ENCODE results near the gene GJD2. TPM values are rescaled to one million over a fixed set of nuclear protein-coding genes. Genes with fewer than 3 reads are reported as not detected.

GJD2 gene
- total and polyA plus RNA-seq, 7 donors, result not detected

- Histone ChIP-seq H3K27me3 (ENCODE audit: insufficient read depth in 3 of 3, low read length in 2 of 3) (no peaks in the 10 kb centered on the region), H3K36me3 (ENCODE audit: insufficient read depth in 1 of 2, low read depth in 1 of 2) (no peaks in the 10 kb centered on the region), H3K9me3 (no peaks in the 10 kb centered on the region), H3K27ac (no peak overlapping the region), H3K4me3 (no peak overlapping the region), H3K4me1 (no peaks in the 10 kb centered on the region)
- no peak for ATAC-seq
- TF ChIP-seq, protein P1, sequence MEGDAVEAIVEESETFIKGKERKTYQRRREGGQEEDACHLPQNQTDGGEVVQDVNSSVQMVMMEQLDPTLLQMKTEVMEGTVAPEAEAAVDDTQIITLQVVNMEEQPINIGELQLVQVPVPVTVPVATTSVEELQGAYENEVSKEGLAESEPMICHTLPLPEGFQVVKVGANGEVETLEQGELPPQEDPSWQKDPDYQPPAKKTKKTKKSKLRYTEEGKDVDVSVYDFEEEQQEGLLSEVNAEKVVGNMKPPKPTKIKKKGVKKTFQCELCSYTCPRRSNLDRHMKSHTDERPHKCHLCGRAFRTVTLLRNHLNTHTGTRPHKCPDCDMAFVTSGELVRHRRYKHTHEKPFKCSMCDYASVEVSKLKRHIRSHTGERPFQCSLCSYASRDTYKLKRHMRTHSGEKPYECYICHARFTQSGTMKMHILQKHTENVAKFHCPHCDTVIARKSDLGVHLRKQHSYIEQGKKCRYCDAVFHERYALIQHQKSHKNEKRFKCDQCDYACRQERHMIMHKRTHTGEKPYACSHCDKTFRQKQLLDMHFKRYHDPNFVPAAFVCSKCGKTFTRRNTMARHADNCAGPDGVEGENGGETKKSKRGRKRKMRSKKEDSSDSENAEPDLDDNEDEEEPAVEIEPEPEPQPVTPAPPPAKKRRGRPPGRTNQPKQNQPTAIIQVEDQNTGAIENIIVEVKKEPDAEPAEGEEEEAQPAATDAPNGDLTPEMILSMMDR (IDR thresholded peaks at IDR 0.05), result no peak
- no peak for DNase-seq
- intact Hi-C loops (cut with DNase I), result no loop called here
Measured at GRCh38 chr15:34768530-34768929, 13.7 kb upstream of the GJD2 start.

DNA sequence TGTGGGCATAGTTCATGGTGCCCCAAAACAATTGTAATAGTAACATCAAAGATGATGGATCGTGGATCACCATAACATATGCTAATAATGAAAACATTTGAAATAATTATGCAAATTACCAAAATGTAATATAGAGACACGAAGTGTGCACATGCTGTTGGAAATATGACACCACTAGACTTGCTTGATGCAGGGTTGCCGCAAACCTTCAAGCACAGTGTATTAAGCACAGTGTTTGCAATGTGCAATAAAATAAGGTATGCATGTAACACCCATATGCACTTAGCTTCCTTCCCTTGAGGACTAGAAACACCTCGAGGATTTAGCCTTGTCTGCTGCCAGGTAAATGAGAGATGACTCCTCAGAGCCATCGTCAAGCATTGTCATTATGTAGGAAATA, 10.9 kb upstream of the GJD2 start:
- no peak overlapping the region for H3K27ac ChIP-seq
- H3K4me3 ChIP-seq, result no peak overlapping the region
- intact Hi-C loops (cut with DNase I), result no loop called here
- 52 to 70% (median 59%) methylated on average over 5 of the region's 5 CpGs for WGBS, 3 donors
- TF ChIP-seq, protein P1 (IDR thresholded peaks at IDR 0.05), result no peak
- no peaks in the 10 kb centered on the region for H3K27me3 ChIP-seq (ENCODE audit: insufficient read depth in 3 of 3, low read length in 2 of 3)
- no peaks in the 10 kb centered on the region for H3K4me1 ChIP-seq
- no peaks in the 10 kb centered on the region for H3K36me3 ChIP-seq (ENCODE audit: insufficient read depth in 1 of 2, low read depth in 1 of 2)
- DNase-seq (no peak), ATAC-seq (no peak)
- H3K9me3 ChIP-seq, result no peaks in the 10 kb centered on the region

GRCh38 chr15:34760909-34761308, 6.1 kb upstream of the GJD2 start:
- Histone ChIP-seq H3K4me3 (no peak overlapping the region), H3K9me3 (no peaks in the 10 kb centered on the region), H3K36me3 (ENCODE audit: insufficient read depth in 1 of 2, low read depth in 1 of 2) (no peaks in the 10 kb centered on the region), H3K27me3 (ENCODE audit: insufficient read depth in 3 of 3, low read length in 2 of 3) (peaks cover 0 to 20% (median 8%) of the 10 kb centered on the region in 3 donors), H3K27ac (no peak overlapping the region), H3K4me1 (no peaks in the 10 kb centered on the region)
- TF ChIP-seq, protein P1 (IDR thresholded peaks at IDR 0.05), result no peak
- 57 to 77% (median 62%) methylated on average over 3 of the region's 3 CpGs for WGBS, 3 donors
- DNase-seq (no peak), ATAC-seq (no peak)
- intact Hi-C loops (cut with DNase I), result loop anchor here in 1 of 2 donors (5.0 kb wide), 1 partner anchor 949 kb away; no protein-coding TSS in a partner anchor

- no peak overlapping the region for H3K4me3 ChIP-seq
- H3K27ac ChIP-seq, result no peak overlapping the region
- intact Hi-C loops (cut with DNase I), result loop anchor here in 1 of 2 donors (5.0 kb wide), 1 partner anchor 948 kb away; no protein-coding TSS in a partner anchor
- no peaks in the 10 kb centered on the region for H3K9me3 ChIP-seq
- H3K4me1 ChIP-seq, result no peaks in the 10 kb centered on the region
- 65 to 78% (median 75%) methylated on average over 2 of the region's 2 CpGs for WGBS, 3 donors
- no peaks in the 10 kb centered on the region for H3K36me3 ChIP-seq (ENCODE audit: insufficient read depth in 1 of 2, low read depth in 1 of 2)
- no peak for ATAC-seq
- no peak for DNase-seq
- TF ChIP-seq, protein P1 (IDR thresholded peaks at IDR 0.05), result no peak
- peaks cover 4 to 29% (median 8%) of the 10 kb centered on the region in 3 donors for H3K27me3 ChIP-seq (ENCODE audit: insufficient read depth in 3 of 3, low read length in 2 of 3)
Measured at GRCh38 chr15:34759992-34760391, 5.2 kb upstream of the GJD2 start.

GRCh38 chr15:34759347-34759746, 4.5 kb upstream of the GJD2 start:
- TF ChIP-seq, protein P1 (IDR thresholded peaks at IDR 0.05), result no peak
- Histone ChIP-seq H3K4me3 (no peak overlapping the region), H3K4me1 (no peaks in the 10 kb centered on the region), H3K36me3 (ENCODE audit: insufficient read depth in 1 of 2, low read depth in 1 of 2) (no peaks in the 10 kb centered on the region), H3K27ac (no peak overlapping the region), H3K9me3 (no peaks in the 10 kb centered on the region), H3K27me3 (ENCODE audit: insufficient read depth in 3 of 3, low read length in 2 of 3) (peaks cover 8 to 36% (median 10%) of the 10 kb centered on the region in 3 donors)
- 43 to 53% (median 53%) methylated on average over 3 of the region's 3 CpGs for WGBS, 3 donors
- DNase-seq (no peak), ATAC-seq (no peak)
- intact Hi-C loops (cut with DNase I), result no loop called here
